ENCODE results near the gene IFFO2. TPM values are rescaled to one million over a fixed set of nuclear protein-coding genes. Genes with fewer than 3 reads are reported as not detected.

IFFO2 gene
- total RNA-seq, 1 donor from 2014 or later = 107 TPM

- no peak for DNase-seq (ENCODE audit: low read depth)
- no peak for TF ChIP-seq CTCF (conservative IDR thresholded peaks at IDR 0.05; ENCODE audit: low read depth, low read length)
- no peak overlapping the region for H3K4me3 ChIP-seq (ENCODE audit: low read depth, low read length)
These were observed 24.8 kb upstream of the IFFO2 start for GRCh38 chr1:18981242-18981641.

GRCh38 chr1:18978706-18979105, 22.2 kb upstream of the IFFO2 start:
- no peak for TF ChIP-seq CTCF (conservative IDR thresholded peaks at IDR 0.05; ENCODE audit: low read depth, low read length)
- DNase-seq (ENCODE audit: low read depth) = no peak
- no peak overlapping the region for H3K4me3 ChIP-seq (ENCODE audit: low read depth, low read length)

DNA sequence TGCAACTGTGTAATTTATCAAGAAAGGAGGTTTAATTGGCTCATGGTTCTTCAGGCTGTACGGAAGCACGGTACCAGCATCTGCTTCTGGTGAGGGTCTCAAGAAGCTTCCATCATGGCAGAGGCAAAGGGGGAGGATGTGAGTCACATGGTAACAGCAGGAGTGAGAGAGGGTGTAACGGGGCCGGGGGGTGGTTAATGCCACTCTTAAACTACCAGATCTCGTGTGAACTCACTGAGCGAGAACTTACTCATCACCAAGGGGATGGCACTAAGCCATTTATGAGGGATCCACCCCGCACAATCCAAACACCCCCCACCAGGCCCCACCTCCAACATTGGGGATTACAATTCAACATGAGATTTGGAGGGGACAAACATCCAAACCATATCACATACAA, 21.0 kb upstream of the IFFO2 start:
- H3K4me3 ChIP-seq (ENCODE audit: low read depth, low read length) = no peak overlapping the region
- no peak for DNase-seq (ENCODE audit: low read depth)
- TF ChIP-seq CTCF (conservative IDR thresholded peaks at IDR 0.05; ENCODE audit: low read depth, low read length) = no peak

DNA sequence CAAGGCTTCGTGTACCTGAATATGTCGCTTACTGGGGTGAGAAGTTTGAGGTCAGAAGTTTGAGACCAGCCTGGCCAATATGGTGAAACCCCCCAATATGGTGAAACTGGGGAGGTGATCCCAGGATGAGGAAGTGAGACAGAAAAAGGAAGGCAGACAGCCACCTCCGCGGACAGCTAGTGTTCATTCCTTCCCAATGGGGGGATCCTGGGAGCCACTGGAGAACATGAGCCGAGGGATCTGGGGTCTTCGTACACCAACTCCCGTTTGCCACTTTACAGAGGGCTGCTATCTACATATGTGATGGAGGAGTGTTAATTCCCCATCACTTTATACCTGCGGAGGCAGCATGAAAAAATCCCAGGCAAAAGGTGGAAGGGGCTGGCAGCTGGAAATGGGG, 19.6 kb upstream of the IFFO2 start:
- DNase-seq (ENCODE audit: low read depth) = no peak
- TF ChIP-seq CTCF (conservative IDR thresholded peaks at IDR 0.05; ENCODE audit: low read depth, low read length) = no peak
- no peak overlapping the region for H3K4me3 ChIP-seq (ENCODE audit: low read depth, low read length)

DNA sequence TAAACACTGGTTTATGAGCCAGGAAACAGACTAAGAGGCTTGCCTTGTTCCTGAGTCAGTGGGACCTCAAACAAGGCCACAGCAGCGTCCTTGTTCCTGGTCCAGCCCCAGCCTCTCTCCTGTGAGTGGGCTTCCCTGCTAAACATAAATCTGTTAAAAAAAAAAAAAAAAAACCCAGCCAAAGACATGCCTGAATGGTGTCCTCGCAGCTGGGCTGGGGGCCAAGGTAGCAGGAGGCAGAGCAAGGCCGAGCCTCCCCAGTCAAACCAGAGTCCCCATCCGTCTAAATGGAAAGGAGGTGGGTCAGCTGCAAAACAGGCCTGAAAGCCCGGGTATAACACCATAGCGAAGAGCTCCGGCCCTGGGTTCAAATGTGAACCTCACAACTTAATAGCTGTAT, 18.1 kb upstream of the IFFO2 start:
- no peak overlapping the region for H3K4me3 ChIP-seq (ENCODE audit: low read depth, low read length)
- TF ChIP-seq CTCF (conservative IDR thresholded peaks at IDR 0.05; ENCODE audit: low read depth, low read length) = no peak
- no peak for DNase-seq (ENCODE audit: low read depth)

- DNase-seq (ENCODE audit: low read depth) = no peak
- no peak overlapping the region for H3K4me3 ChIP-seq (ENCODE audit: low read depth, low read length)
- no peak for TF ChIP-seq CTCF (conservative IDR thresholded peaks at IDR 0.05; ENCODE audit: low read depth, low read length)
These were observed 17.5 kb upstream of the IFFO2 start for GRCh38 chr1:18974005-18974404.

DNA sequence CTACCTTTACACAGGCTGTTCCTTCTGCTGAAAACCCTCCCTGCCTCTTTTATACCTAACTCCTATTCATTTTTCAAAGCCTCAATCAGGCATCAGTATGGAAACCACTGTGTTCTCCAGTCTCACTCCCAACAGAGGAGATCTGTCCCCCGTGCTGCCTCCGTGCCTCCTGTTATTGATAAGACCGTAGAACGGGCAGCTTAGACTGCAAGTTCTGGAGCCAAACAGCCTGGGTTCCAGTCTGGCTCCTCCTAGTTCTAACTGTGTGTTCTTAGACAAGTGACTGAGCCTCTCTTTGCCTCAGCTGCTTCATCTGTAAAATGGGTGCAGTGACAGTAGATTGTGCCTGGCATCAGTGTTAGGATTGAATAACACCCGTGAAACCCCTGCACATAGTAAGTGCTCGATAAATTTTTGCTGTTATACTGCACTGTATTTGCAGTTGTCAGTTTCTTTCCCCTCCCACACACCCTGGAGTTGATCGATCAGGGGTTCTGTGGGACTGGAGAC, 17.0 kb upstream of the IFFO2 start:
- DNase-seq (ENCODE audit: low read depth) = no peak
- H3K4me3 ChIP-seq (ENCODE audit: low read depth, low read length) = no peak overlapping the region

More for the DNA sequence above, 17.0 kb upstream of the IFFO2 start:
- no peak for TF ChIP-seq CTCF (conservative IDR thresholded peaks at IDR 0.05; ENCODE audit: low read depth, low read length)

Measured in epithelial cell of proximal tubule (primary cell).